GM19043 (cell line): ENCODE results near the gene TAL1.
"Not testable (repeated sequence)": the region's sequence is repeated elsewhere in the genome, so short reads cannot be mapped to it uniquely, and the experiment has no call there.

Experiments used
- ATAC-seq: cut with Tn5 transposase; IDR thresholded peaks from one replicate; pipeline ENCODE4 v1.9.1; 2021; ENCODE audit warnings: low read depth; ENCODE audit not compliant: unreplicated experiment

TAL1 gene

DNA sequence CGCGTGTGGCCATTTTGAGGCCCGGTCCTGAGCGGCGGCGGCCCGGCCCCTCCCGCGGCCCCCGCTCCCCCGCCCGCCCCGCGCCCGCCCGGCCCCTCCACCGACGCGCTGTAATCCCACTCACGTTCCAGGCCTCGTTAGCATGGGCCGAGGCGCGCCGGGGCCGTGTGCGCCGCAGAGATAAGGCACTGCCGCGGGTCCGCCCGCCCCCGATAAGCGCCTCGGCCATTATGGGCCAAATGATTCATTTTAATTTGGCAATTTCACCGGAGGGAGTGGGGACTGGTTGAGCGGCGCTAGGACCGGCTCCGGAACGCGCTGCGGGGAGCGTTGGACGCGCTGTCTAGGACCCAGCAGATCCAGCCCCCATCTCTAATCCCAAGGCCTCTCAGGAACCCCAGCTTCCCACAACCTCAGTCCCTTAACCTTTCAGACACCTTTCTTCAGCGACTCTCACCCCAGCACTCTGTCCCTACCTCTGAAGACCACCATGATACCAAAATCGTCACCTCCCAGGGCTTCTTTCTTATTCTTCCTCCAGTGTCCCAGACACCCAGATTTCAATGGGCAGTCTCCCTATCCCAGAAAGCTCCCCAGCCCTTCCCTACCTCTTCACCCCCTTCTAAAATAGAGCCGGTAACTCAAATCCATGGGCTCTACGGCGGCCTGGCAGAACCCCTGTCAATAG, at the start of gene TAL1:
Gene TAL1 (minus strand): TSS at position 39 of the 688 bp plus-strand sequence. CDS start 6,337 bp downstream, outside the sequence.
- ATAC-seq: no peak

- ATAC-seq: no peak
These were observed 48.1 kb upstream of the TAL1 start for GRCh38 chr1:47280142-47280541.

- no peak for ATAC-seq
These were observed 44.8 kb upstream of the TAL1 start for GRCh38 chr1:47276850-47277249.

DNA sequence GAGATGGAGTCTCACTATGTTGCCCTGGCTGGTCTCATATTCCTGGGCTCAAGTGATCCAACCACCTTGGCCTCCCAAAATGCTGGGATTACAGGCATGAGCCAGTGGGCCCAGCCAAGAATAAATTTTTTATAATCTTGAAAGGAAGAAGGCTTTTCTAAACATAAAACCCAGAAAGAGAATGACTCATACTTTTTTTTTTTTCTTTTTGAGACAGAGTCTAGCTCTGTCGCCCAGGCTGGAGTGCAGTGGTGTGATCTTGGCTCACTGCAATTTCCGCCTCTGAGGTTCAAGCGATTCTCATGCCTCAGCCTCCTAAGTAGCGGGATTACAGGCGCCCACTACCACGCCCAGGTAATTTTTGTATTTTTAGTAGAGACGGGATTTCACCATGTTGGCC, 43.8 kb upstream of the TAL1 start:
- ATAC-seq: not testable (repeated sequence)

- not testable (repeated sequence) for ATAC-seq
These were observed 33.5 kb upstream of the TAL1 start for GRCh38 chr1:47265529-47265928.

- ATAC-seq: no peak
These were observed 30.9 kb upstream of the TAL1 start for GRCh38 chr1:47262787-47263413.

DNA sequence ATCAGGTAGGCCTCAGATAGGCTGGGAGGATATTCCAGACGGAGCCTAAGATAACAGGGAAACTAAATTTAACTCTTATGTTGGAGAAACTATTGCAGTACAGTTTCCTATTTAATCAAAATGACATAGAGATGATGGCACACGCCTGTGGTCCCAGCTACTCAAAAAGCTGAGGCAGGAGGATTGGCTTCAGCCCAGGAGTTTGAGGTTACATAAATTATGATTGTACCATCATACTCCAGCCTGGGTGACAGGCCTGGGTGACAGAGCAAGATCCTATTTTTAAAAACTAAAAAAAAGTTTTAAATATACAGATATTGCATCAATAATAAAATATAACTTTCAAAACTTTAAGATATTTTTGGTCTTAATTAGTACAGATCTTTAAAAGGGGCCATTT, 25.2 kb upstream of the TAL1 start:
- ATAC-seq: no peak

- no peak for ATAC-seq
These were observed 20.8 kb upstream of the TAL1 start for GRCh38 chr1:47252795-47253194.

GRCh38 chr1:47252369-47252768, 20.3 kb upstream of the TAL1 start:
- no peak for ATAC-seq

- ATAC-seq: no peak
These were observed 17.7 kb upstream of the TAL1 start for GRCh38 chr1:47249755-47250154.

DNA sequence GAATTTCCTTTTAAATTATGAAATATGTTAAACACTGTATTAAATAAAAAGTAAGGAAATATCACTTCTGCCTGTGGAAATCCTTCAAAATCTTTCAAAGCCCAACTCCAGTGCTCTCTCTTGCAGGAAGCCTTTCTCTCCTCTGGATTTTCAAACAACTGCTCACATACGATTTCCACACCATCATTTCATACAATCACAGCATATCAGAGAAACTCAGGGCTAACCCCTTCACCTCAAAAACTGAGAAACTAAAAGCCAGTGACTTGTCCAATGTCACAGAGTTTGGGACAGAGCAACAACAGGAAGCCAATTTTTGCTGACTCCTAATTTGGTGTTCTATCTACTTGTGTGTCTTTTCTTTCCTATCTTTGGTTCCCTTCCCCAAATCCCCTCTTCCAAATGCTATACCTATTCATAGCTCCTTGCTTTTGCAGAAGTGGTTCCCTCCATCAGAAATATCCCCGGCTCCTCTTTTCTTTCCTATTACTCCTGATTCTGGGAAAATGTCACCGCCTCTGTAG, 12.4 kb upstream of the TAL1 start:
- no peak for ATAC-seq

DNA sequence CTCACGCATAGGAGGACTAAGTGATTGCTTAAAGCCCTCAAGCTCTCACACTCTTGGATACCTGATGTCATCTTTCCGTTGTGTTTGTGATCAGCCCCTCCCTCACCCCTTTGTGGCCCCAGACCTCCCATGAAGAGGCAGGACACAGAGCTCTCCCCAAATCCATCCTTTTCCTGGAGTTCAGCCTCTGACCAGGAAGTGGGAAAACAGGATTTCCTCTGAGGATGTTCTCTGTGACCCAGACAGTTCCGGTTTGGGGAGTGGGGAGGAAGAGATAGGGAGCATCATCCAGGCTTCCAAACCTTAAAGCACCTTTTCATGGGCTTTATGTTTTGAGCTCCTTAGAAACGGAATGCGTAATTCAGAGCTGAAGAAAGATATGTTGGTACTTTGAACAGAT, 11.9 kb upstream of the TAL1 start:
- no peak for ATAC-seq

GRCh38 chr1:47241114-47242113, 9.4 kb upstream of the TAL1 start:
- ATAC-seq: no peak

GRCh38 chr1:47238935-47239592, 7.0 kb upstream of the TAL1 start:
- no peak for ATAC-seq

DNA sequence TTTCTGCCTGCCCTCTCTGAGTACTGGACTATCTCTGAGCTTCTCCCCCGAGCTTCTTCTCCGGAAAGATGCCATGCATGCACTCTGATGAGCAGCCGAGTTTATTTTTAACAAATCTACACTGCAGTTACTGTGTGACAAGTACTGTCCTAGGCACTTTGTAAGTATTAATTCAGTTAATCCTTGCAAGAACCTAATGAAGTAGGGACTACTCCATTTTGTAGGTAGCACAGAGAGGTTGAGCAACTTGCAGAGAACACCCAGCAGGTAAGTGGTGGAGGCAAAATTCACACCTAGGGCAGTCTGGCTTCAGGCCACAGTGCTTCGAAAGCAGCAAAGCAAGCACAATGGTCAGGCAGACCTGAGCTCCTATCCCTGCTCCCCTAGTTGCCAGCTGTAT, 3.8 kb upstream of the TAL1 start:
- no peak for ATAC-seq

DNA sequence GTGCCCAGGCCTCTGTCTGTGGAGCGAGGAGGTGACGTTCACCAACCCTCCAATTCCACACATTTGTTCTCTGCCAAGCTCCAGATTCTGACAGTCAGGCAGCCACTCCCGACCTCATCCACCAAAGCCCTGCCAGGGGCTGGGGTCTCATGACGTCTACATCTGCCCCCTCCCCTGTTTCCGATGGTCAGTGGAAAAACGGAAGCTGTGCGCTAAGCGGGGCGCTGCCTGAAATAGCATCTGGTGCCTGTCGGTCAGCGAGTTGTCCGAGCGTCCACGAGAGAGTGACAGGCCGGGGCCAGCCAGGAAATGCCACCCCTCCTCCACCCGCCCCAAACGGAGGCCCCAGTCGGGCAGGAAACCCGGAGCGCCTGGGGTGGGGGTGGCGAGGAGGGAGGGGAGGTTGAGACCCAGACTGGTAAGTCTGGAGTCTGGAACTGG, 3.2 kb upstream of the TAL1 start:
- ATAC-seq: no peak

GRCh38 chr1:47233186-47233585, 1.2 kb upstream of the TAL1 start:
- no peak for ATAC-seq

DNA sequence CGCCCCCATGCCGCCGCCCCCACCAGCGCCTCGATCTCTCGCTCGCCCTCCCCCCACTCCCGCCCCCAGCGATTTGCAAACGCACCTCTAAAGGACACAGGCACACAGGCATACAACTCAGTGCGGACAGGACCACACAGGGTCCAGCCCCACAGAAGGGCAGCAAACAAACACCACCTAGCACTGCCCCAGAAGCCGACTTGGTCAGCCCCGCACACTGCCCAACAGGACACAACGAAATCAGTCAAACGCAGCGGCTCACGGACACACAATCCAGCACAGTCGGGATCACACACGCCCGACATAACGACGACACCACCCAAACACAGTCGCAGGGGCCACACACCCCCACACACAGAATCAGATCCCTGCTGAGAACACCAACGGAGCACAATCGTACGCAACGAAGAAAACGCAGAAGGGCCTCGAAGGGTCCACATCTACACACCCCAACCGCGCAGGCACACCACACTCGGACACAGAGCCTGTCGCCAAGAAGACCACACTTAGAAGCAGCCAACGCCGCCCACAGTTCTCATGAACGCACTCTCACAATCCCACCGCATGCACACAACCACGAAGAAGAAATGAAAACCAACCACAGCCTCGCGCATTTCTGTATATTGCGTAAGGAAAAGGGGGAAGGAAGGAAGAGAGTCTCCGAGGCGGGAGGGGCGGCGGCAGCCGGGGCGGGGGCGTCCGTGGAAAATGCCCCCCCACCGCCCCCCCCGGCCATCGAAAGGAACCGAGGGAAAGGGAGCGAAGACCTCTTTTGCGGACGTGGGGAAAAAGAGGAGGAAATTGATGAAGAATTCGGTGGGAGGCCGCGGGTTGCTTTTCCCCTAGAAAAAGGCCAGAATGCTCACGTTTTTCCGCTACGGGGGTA, 481 bp downstream of the TAL1 start:
- ATAC-seq: no peak

DNA sequence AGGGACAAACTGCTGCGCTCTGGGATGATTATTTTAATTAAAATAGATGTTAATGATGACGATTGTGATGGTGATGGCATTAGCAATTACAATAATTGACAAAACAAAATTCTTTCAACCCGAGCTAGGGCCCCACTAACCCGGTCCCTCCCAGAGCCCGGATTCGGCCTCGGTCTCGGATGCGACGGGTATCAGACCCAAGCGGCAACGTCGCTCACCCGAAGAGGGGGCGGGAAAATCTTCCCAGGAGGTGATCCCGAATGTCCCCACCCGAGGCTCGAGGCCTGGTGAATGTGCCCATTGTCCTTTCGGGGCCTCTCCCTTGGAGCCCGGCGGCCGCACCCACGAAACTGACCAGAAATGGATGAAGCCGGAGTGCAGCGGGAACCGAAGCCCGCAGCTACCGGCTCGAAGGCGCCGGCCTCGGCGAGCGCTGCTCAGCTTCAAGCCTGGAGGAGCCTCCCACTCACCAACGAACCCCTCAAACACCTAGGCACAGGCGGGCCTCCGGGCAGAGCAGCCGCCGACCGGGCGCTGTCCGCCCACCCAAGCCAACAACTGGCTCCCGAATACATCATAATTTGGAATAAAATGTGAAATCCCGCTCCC, 1.2 kb downstream of the TAL1 start:
- ATAC-seq: no peak
